ENCODE measurements around the gene SRPRA.

The SRPRA gene

GRCh38 chr11:126268708-126269579 is at the start of gene SRPRA, which contains the start of gene FOXRED1:
TSS of gene SRPRA (minus strand) at chr11:126268895. CDS start at chr11:126268804, 91 bp downstream.
TSS of gene FOXRED1 (plus strand) at chr11:126269154. CDS start at chr11:126269207, 53 bp downstream.
- H3K4me3 ChIP-seq (ENCODE audit: low read depth, low read length), result peak within 1 kb of the TSS; percentile 79
- in situ Hi-C loops (cut with HindIII; ENCODE audit: low sequenced_read_pairs), result no loop called here
- TF ChIP-seq CTCF (IDR thresholded peaks at IDR 0.05; ENCODE audit: low read depth, low read length), result no peak
- peak; percentile 100 for DNase-seq (ENCODE audit: low read depth, low spot score)

GRCh38 chr11:126317756-126318573 is 49.3 kb upstream of the SRPRA start:
- DNase-seq (ENCODE audit: low read depth, low spot score), result peak; percentile 94
- no peak for TF ChIP-seq CTCF (IDR thresholded peaks at IDR 0.05; ENCODE audit: low read depth, low read length)
- H3K4me3 ChIP-seq (ENCODE audit: low read depth, low read length), result peak overlapping the region; percentile 16
- in situ Hi-C loops (cut with HindIII; ENCODE audit: low sequenced_read_pairs), result no loop called here

GRCh38 chr11:126317432-126317755 is 48.7 kb upstream of the SRPRA start:
- in situ Hi-C loops (cut with HindIII; ENCODE audit: low sequenced_read_pairs), result no loop called here
- no peak for DNase-seq (ENCODE audit: low read depth, low spot score)
- no peak overlapping the region for H3K4me3 ChIP-seq (ENCODE audit: low read depth, low read length)
- TF ChIP-seq CTCF (IDR thresholded peaks at IDR 0.05; ENCODE audit: low read depth, low read length), result no peak

- DNase-seq (ENCODE audit: low read depth, low spot score), result no peak
- in situ Hi-C loops (cut with HindIII; ENCODE audit: low sequenced_read_pairs), result no loop called here
- TF ChIP-seq CTCF (IDR thresholded peaks at IDR 0.05; ENCODE audit: low read depth, low read length), result no peak
- no peak overlapping the region for H3K4me3 ChIP-seq (ENCODE audit: low read depth, low read length)
Measured at GRCh38 chr11:126313826-126314225, 45.1 kb upstream of the SRPRA start.

- in situ Hi-C loops (cut with HindIII; ENCODE audit: low sequenced_read_pairs), result no loop called here
- TF ChIP-seq CTCF (IDR thresholded peaks at IDR 0.05; ENCODE audit: low read depth, low read length), result no peak
- DNase-seq (ENCODE audit: low read depth, low spot score), result no peak
- H3K4me3 ChIP-seq (ENCODE audit: low read depth, low read length), result no peak overlapping the region
Measured at GRCh38 chr11:126312961-126313360, 44.3 kb upstream of the SRPRA start.

- no peak overlapping the region for H3K4me3 ChIP-seq (ENCODE audit: low read depth, low read length)
- in situ Hi-C loops (cut with HindIII; ENCODE audit: low sequenced_read_pairs), result no loop called here
- DNase-seq (ENCODE audit: low read depth, low spot score), result no peak
- TF ChIP-seq CTCF (IDR thresholded peaks at IDR 0.05; ENCODE audit: low read depth, low read length), result no peak
Measured at GRCh38 chr11:126311401-126312291, 43.0 kb upstream of the SRPRA start.

Data from astrocyte of the spinal cord (primary cell).